Breast epithelium (tissue), 3 donors: ENCODE measurements around the gene APIP.

ENCODE experiments used
- POLR2A ChIP-seq: fragments of 450-650 bp; IDR thresholded peaks from one replicate; pipeline ENCODE4 v1.6.1; 2016; ENCODE audit warnings: antibody characterized with exemption, mild to moderate bottlenecking, moderate library complexity
- POLR2AphosphoS5 ChIP-seq, 3 donors: sonication (generic); formaldehyde crosslinking; IDR thresholded peaks; one replicate each; pipeline ENCODE4 v1.6.1; 2017; ENCODE audit warnings: antibody characterized with exemption in 3 of 3
- TF ChIP-seq, protein P1 (sequence below), 3 donors: fragments of 450-650 bp; IDR thresholded peaks; one replicate each; pipeline ENCODE4 v1.5.1; 2016 to 2017; ENCODE audit warnings: antibody characterized with exemption in 3 of 3, mild to moderate bottlenecking in 3 of 3, moderate library complexity in 3 of 3

DNA sequence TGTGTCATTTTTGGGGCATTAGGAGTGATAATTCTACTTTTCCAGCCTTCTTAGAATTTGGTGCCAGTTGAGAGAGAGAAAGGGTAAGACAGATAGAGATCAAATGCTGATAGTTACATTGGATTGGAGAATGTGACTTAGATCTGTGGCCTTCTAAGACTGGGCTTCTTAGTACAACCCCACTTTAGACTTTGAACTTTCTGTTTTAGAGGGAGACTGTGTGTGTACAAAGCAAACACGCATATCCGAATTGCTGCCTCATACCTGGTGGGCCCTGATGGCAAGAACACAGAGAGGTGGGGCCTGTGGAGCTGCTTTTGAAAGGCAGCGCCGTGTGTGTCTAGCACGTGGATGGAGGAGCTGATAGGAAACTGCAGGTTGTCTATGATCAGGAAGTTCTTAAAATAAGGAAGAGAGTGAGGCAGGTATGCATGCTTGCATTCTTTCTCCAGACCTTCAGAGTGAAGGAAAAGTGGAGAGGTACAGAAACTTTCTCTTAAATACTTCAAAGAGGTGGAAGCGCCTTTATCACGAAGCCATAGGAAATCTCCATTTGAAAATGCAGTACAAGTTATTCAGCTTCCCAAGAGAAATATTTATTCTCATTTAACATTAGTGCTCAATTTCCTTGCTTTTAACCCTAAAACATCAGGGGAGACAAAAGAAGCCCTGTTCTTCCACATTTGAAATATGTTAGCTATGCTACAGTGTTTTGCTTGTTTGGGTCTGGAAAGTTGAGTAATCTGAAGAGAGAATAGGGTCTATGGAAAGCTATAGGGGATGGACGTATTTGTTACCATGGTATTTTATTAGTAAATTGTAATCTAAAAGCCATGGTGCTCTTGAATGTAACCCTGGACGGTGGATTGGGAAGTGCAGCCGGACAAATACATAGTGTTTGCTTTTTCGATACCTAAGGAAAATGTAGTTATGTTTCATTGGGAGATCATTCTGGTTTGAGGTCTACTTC lies 13.9 kb upstream of the APIP start:
- TF ChIP-seq, protein P1, sequence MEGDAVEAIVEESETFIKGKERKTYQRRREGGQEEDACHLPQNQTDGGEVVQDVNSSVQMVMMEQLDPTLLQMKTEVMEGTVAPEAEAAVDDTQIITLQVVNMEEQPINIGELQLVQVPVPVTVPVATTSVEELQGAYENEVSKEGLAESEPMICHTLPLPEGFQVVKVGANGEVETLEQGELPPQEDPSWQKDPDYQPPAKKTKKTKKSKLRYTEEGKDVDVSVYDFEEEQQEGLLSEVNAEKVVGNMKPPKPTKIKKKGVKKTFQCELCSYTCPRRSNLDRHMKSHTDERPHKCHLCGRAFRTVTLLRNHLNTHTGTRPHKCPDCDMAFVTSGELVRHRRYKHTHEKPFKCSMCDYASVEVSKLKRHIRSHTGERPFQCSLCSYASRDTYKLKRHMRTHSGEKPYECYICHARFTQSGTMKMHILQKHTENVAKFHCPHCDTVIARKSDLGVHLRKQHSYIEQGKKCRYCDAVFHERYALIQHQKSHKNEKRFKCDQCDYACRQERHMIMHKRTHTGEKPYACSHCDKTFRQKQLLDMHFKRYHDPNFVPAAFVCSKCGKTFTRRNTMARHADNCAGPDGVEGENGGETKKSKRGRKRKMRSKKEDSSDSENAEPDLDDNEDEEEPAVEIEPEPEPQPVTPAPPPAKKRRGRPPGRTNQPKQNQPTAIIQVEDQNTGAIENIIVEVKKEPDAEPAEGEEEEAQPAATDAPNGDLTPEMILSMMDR (IDR thresholded peaks at IDR 0.05) = no peak
- TF ChIP-seq POLR2A (no peak), POLR2AphosphoS5 (IDR thresholded peaks at IDR 0.05) (no peak)
